NT2/D1 (cell line): ENCODE results near the gene HSD17B12.

Experiments used
- YY1 ChIP-seq: IDR thresholded peaks from 2 replicates; pipeline ENCODE4 v1.6.1; 2011; ENCODE audit not compliant: insufficient read length, insufficient read depth
- ZNF274 ChIP-seq: IDR thresholded peaks from 2 replicates; pipeline ENCODE4 v1.6.1; 2011; ENCODE audit warnings: mild to moderate bottlenecking, low read depth, low read length

DNA sequence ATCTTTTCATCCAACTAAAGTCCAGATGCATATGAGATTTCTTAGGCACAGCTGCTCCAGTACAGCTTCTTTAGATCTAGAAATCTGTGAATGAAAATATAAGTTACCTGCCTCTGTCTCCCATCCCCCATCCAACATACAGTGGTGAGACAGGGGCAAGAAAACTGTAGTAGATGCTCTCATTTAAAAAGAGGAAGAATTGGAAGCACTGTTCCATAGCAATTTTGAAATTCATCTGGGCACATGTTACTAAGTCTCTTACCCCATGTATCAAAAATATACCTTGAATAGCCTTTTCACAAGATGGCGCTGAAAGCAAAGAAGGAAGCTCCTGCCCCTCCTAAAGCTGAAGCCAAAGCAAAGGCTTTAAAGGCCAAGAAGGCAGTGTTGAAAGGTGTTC lies 37.8 kb downstream of the HSD17B12 start:
- TF ChIP-seq YY1 (no peak), ZNF274 (no peak)
